Measurements from ENCODE around the gene KLHDC7A. TPM values are rescaled to one million over a fixed set of nuclear protein-coding genes. Genes with fewer than 3 reads are reported as not detected.

KLHDC7A gene
- polyA plus RNA-seq, 3 donors: not detected

DNA sequence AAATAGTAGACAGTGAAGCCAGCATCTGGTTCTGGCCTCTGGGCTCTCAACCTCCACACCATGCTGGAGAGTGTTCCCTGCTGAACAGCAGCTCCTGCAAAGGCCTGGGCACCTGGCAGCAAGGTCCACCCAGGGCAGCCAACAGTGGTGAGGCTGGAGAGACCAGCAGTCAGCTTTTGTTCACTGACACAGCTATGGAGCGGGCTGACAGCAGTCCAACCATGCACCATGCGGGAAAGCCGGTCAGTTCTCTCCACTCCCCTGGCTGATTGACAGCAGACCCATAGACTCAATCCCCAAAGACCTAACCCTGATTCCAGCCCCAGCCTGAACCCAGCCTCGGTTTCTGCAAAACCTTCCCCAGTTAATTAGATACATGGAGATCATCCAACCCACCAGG lies 49.0 kb downstream of the KLHDC7A start:
- Mint-ChIP-seq H3K27ac (no peak overlapping the region), H3K9me3 (peaks cover 0 to 2% (median 0%) of the 10 kb centered on the region in 7 donors), H3K4me1 (no peaks in the 10 kb centered on the region), H3K4me3 (no peak overlapping the region), H3K27me3 (ENCODE audit: low read depth in 3 of 3) (peaks cover 3 to 6% (median 5%) of the 10 kb centered on the region in 3 donors), H3K36me3 (no peaks in the 10 kb centered on the region)
- H3K9ac ChIP-seq (ENCODE audit: insufficient read depth, low read length, poor library complexity, severe bottlenecking): no peak overlapping the region
- WGBS (ENCODE audit: insufficient coverage): 94% methylated on average over 4 of the region's 4 CpGs
- no peaks in the 10 kb centered on the region for H3K27me3 ChIP-seq (ENCODE audit: control insufficient read depth in 2 of 2, insufficient read depth in 2 of 2, low read length in 2 of 2)
- no peaks in the 10 kb centered on the region for H3K36me3 ChIP-seq (replicated peaks in 1 of 2; ENCODE audit: control insufficient read depth in 1 of 2, insufficient read depth in 2 of 2, low read length in 2 of 2)
- intact Hi-C loops (cut with micrococcal nuclease): no loop called here
- no peak overlapping the region for H3K4me3 ChIP-seq (replicated peaks in 1 of 3; ENCODE audit: low read depth in 2 of 3, low read length in 3 of 3)
- no peak overlapping the region for H3K27ac ChIP-seq (ENCODE audit: low read depth in 1 of 2, low read length in 2 of 2)
- H4K20me1 ChIP-seq (ENCODE audit: insufficient read depth, low read length): no peaks in the 10 kb centered on the region
- TF ChIP-seq, protein P1, sequence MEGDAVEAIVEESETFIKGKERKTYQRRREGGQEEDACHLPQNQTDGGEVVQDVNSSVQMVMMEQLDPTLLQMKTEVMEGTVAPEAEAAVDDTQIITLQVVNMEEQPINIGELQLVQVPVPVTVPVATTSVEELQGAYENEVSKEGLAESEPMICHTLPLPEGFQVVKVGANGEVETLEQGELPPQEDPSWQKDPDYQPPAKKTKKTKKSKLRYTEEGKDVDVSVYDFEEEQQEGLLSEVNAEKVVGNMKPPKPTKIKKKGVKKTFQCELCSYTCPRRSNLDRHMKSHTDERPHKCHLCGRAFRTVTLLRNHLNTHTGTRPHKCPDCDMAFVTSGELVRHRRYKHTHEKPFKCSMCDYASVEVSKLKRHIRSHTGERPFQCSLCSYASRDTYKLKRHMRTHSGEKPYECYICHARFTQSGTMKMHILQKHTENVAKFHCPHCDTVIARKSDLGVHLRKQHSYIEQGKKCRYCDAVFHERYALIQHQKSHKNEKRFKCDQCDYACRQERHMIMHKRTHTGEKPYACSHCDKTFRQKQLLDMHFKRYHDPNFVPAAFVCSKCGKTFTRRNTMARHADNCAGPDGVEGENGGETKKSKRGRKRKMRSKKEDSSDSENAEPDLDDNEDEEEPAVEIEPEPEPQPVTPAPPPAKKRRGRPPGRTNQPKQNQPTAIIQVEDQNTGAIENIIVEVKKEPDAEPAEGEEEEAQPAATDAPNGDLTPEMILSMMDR (IDR thresholded peaks at IDR 0.05): no peak
- H3K4me1 ChIP-seq (ENCODE audit: control insufficient read depth in 1 of 2, insufficient read depth in 2 of 2, low read length in 2 of 2): no peaks in the 10 kb centered on the region
- H2AFZ ChIP-seq (ENCODE audit: insufficient read depth, low read depth, low read length, poor library complexity, severe bottlenecking): no peak overlapping the region
- no peak for DNase-seq
- H3K4me2 ChIP-seq (replicated peaks; ENCODE audit: extremely low read depth, low read length, poor library complexity, severe bottlenecking): no peak overlapping the region
- H3K9me3 ChIP-seq (replicated peaks in 1 of 2; ENCODE audit: control insufficient read depth in 1 of 2, insufficient read depth in 1 of 2, low read length in 2 of 2): no peaks in the 10 kb centered on the region
- no peaks in the 10 kb centered on the region for H3K79me2 ChIP-seq (ENCODE audit: insufficient read depth, low read length)

DNA sequence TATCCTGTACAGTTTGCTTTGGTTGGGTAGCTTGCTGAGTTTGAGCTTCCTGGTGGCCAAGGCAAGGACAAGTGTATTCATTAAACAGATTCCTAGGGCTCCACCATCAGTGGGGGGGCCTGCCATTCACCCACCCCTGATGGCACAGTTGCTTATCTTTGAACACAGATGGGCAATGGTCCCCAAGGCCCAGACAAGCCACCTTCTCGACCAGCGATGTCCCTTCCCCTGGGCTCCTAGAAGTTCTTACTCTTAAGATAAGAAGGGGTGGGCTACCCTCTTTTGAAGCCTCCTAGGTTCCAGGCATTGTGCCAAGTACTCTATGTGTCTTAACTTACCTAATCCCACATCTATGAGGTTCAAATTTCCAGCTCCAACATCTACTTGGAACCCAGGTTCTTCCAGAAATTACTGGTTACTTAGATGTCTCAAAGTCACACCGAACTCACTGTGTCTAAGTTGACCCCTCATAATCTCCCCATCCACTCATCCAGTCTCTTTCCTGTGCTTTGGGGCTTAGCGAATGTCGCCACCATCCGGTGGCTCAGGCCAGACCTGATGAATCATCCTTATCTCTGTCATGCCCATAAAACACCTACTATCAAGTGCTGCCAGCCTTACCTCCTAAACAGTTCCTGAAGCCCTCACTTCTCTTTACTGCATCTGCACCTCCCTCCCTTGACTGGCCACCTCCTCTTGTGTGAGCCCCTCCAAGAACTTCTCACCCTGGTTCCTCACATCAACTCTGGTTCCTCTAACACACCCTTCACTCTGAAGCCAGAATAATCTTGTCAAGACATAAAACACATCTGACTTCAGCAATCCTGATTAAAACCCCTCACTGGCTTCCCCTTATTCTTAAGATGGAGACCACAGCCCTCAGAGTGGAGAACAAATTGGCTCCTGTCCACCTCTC lies 50.1 kb downstream of the KLHDC7A start:
- H3K79me2 ChIP-seq (ENCODE audit: insufficient read depth, low read length): no peaks in the 10 kb centered on the region
- Mint-ChIP-seq H3K27ac (no peak overlapping the region), H3K4me3 (no peak overlapping the region), H3K4me1 (no peaks in the 10 kb centered on the region), H3K9me3 (peaks cover 0 to 5% (median 0%) of the 10 kb centered on the region in 7 donors), H3K36me3 (no peaks in the 10 kb centered on the region), H3K27me3 (ENCODE audit: low read depth in 3 of 3) (peaks cover 2 to 5% (median 5%) of the 10 kb centered on the region in 3 donors)
- no peak overlapping the region for H3K27ac ChIP-seq (ENCODE audit: low read depth in 1 of 2, low read length in 2 of 2)
- WGBS (ENCODE audit: insufficient coverage): 56% methylated on average over 5 of the region's 6 CpGs
- TF ChIP-seq, protein P1 (IDR thresholded peaks at IDR 0.05): no peak
- no peaks in the 10 kb centered on the region for H3K4me1 ChIP-seq (ENCODE audit: control insufficient read depth in 1 of 2, insufficient read depth in 2 of 2, low read length in 2 of 2)
- no peaks in the 10 kb centered on the region for H3K27me3 ChIP-seq (ENCODE audit: control insufficient read depth in 2 of 2, insufficient read depth in 2 of 2, low read length in 2 of 2)
- no peak overlapping the region for H3K4me3 ChIP-seq (replicated peaks in 1 of 3; ENCODE audit: low read depth in 2 of 3, low read length in 3 of 3)
- H3K36me3 ChIP-seq (replicated peaks in 1 of 2; ENCODE audit: control insufficient read depth in 1 of 2, insufficient read depth in 2 of 2, low read length in 2 of 2): no peaks in the 10 kb centered on the region
- intact Hi-C loops (cut with micrococcal nuclease): no loop called here
- no peak overlapping the region for H3K4me2 ChIP-seq (replicated peaks; ENCODE audit: extremely low read depth, low read length, poor library complexity, severe bottlenecking)
- no peaks in the 10 kb centered on the region for H4K20me1 ChIP-seq (ENCODE audit: insufficient read depth, low read length)
- H3K9me3 ChIP-seq (replicated peaks in 1 of 2; ENCODE audit: control insufficient read depth in 1 of 2, insufficient read depth in 1 of 2, low read length in 2 of 2): no peaks in the 10 kb centered on the region
- H2AFZ ChIP-seq (ENCODE audit: insufficient read depth, low read depth, low read length, poor library complexity, severe bottlenecking): no peak overlapping the region
- H3K9ac ChIP-seq (ENCODE audit: insufficient read depth, low read length, poor library complexity, severe bottlenecking): no peak overlapping the region
- no peak for DNase-seq
